ENCODE data around the gene KIAA0319L.

The KIAA0319L gene

DNA sequence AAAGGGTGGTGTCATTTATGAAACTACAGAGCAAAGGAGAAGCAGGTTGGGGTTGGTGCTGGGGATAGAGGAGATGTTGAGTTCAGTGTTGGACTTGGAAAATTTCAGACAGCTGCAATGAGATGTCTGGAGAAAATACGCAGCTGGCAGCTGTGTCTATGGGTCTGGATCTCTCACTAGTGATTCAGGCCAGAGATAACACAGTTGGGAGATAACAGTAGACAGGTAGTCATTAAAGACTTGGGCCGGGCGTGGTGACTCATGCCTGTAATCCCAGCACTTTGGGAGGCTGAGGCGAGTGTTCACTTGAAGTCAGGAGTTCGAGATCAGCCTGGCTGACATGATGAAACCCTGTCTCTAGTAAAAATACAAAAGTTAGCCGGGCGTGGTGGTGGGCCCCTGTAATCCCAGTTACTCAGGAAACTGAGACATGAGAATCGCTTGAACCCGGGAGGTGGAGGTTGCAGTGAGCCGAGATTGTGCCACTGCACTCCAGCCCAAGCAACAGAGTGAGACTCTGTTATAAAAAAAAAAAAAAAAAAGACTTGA is 13.5 kb upstream of the KIAA0319L start:
- TF ChIP-seq, protein P1, sequence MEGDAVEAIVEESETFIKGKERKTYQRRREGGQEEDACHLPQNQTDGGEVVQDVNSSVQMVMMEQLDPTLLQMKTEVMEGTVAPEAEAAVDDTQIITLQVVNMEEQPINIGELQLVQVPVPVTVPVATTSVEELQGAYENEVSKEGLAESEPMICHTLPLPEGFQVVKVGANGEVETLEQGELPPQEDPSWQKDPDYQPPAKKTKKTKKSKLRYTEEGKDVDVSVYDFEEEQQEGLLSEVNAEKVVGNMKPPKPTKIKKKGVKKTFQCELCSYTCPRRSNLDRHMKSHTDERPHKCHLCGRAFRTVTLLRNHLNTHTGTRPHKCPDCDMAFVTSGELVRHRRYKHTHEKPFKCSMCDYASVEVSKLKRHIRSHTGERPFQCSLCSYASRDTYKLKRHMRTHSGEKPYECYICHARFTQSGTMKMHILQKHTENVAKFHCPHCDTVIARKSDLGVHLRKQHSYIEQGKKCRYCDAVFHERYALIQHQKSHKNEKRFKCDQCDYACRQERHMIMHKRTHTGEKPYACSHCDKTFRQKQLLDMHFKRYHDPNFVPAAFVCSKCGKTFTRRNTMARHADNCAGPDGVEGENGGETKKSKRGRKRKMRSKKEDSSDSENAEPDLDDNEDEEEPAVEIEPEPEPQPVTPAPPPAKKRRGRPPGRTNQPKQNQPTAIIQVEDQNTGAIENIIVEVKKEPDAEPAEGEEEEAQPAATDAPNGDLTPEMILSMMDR (IDR thresholded peaks at IDR 0.05; ENCODE audit: extremely low read depth, insufficient read depth, missing control alignments), result no peak
- no peak for DNase-seq (ENCODE audit: low spot score)
- in situ Hi-C loops (cut with MboI; ENCODE audit: low pct_unique_long_range_greater_than_20kb, low sequenced_read_pairs, unreplicated experiment), result loop anchor here (10.0 kb wide), 1 partner anchor 144 kb away; the partner anchor contains the start of gene C1orf216

DNA sequence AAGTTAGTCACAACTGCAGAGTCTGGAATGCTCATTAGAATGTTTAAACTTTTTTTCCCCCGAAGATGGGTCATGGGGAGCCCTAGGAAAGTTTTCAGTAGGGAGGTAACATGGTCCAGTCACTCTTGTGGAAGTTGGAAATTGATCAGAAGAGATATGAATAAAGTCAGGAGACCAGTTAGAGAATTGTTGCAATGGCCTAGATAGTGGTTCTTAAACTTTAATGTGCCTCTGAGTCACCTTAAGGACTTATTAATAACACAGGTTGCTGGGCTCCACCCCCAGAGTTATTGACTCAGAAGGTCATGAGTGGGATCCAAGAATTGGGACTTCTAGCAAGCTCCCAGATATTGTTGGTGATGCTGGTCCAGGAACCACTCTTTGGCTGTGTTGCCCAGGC is 12.7 kb upstream of the KIAA0319L start:
- no peak for DNase-seq (ENCODE audit: low spot score)
- TF ChIP-seq, protein P1 (IDR thresholded peaks at IDR 0.05; ENCODE audit: extremely low read depth, insufficient read depth, missing control alignments), result no peak
- in situ Hi-C loops (cut with MboI; ENCODE audit: low pct_unique_long_range_greater_than_20kb, low sequenced_read_pairs, unreplicated experiment), result loop anchor here (10.0 kb wide), 1 partner anchor 145 kb away; the partner anchor contains the start of gene C1orf216

DNA sequence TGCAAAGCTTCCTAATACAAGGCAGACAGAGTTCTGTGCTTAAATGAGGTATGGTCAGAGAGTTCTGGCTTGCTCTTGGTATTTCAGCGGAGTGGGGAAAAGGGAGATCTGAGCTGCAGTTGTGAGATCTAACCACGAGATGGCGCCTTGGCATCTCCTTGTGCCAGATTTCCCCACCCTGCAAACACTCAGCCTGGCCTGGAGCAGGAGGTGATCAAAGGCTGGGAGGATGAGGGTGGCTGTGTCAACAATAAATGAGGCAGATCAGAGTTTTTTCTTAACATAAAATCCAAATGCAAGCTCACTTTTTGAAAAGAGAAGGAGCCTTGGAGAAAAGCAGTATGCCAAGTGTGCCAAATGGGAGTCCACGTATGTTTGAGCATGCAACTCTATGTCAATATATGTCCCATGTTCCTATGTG is 11.8 kb upstream of the KIAA0319L start:
- TF ChIP-seq, protein P1 (IDR thresholded peaks at IDR 0.05; ENCODE audit: extremely low read depth, insufficient read depth, missing control alignments), result peak; percentile 85
- peak; percentile 87 for DNase-seq (ENCODE audit: low spot score)
- in situ Hi-C loops (cut with MboI; ENCODE audit: low pct_unique_long_range_greater_than_20kb, low sequenced_read_pairs, unreplicated experiment), result no loop called here

DNA sequence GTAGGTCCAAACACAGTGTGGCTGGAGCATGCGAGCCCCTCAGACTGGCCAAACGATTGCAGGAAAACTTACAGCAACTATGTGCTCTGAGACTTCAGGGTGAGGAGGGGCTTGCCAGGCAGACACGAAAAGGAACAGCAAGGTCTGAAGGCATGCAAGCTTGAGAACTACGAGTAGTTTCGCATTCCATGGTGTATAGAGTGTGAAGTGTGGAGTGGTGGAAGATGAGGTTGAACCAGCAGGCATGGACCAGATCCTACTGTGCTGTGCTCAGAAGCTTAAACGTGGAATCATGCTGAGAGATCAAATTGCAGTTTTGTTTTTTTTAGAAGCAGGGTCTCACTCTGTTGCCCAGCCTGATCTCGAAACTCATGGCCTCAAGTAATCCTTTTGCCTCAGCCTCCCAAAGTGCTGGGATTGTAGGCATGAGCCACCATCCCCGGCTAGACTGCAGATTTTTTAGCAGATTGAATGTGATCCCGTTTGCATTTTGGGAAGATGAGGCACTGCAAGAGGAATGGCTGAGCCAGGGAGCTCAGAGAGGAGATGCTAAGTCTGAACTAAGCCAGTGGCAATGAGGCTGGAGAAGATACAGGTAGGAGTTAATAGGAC is 10.8 kb upstream of the KIAA0319L start:
- in situ Hi-C loops (cut with MboI; ENCODE audit: low pct_unique_long_range_greater_than_20kb, low sequenced_read_pairs, unreplicated experiment), result no loop called here
- no peak for DNase-seq (ENCODE audit: low spot score)
- TF ChIP-seq, protein P1 (IDR thresholded peaks at IDR 0.05; ENCODE audit: extremely low read depth, insufficient read depth, missing control alignments), result no peak

DNA sequence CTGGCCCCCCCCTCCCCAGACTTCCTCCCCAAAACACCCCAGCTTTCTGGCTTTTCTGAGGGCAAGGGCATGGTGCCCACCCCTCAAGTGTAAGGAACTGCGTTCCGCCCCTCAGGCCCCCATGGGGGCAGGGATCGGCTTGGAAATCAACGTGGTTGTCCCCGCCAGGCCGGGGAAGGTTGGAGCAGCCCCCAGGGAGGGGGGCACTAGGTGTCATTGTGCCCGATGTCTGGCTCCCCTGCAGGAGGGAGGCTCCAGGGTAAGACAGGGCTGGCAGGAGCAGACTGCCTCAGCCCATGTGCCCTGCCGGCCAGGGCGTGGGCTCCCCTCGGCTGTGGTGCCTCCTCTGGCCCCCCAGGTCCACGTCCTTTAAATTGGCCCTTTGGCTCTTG is 8.5 kb upstream of the KIAA0319L start:
- DNase-seq (ENCODE audit: low spot score), result no peak
- in situ Hi-C loops (cut with MboI; ENCODE audit: low pct_unique_long_range_greater_than_20kb, low sequenced_read_pairs, unreplicated experiment), result no loop called here
- TF ChIP-seq, protein P1 (IDR thresholded peaks at IDR 0.05; ENCODE audit: extremely low read depth, insufficient read depth, missing control alignments), result no peak

DNA sequence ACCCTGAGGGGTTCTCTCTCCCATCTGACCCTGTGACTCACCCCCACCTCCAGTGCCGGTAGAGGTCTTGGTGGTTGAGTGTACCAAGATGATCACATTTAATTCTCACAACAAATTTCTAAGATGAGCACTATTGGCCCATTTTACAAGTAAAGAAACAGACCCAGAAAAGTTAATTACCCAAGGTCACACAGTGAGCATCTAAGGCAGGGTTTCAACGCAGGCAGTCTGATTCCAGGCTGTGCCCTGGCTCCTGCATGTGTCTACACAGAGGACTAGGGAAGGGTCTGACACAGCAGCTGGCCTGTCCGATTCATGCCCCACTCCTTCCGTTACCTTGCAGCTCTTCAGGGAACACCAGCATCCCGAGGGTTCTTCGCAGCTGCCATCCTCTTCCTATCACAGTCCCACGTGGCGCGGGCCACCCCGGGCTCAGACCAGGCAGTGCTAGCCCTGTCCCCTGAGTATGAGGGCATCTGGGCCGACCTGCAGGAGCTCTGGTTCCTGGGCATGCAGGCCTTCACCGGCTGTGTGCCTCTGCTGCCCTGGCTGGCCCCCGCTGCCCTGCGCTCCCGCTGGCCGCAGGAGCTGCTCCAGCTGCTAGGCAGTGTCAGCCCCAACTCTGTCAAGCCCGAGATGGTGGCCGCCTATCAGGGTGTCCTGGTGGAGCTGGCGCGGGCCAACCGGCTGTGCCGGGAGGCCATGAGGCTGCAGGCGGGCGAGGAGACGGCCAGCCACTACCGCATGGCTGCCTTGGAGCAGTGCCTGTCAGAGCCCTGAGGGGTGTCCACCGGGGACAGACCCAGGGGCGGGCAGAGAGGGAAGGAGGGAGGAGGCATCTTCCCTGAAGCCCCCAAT is 7.9 kb upstream of the KIAA0319L start:
- TF ChIP-seq, protein P1 (IDR thresholded peaks at IDR 0.05; ENCODE audit: extremely low read depth, insufficient read depth, missing control alignments), result no peak
- no peak for DNase-seq (ENCODE audit: low spot score)
- in situ Hi-C loops (cut with MboI; ENCODE audit: low pct_unique_long_range_greater_than_20kb, low sequenced_read_pairs, unreplicated experiment), result loop anchor here (5.0 kb wide), 1 partner anchor 118 kb away; no protein-coding TSS in a partner anchor

Measured in GM13977 (cell line).